PFSK-1 (cell line): ENCODE results near the gene ZW10.

ENCODE experiments used
- FOXP2 ChIP-seq: optimal IDR thresholded peaks from 2 replicates; pipeline ENCODE3; 2011; ENCODE audit warnings: borderline replicate concordance, control low read depth, inconsistent platforms; ENCODE audit not compliant: insufficient read depth; ENCODE audit errors: extremely low read length, extremely low read depth
- POLR2AphosphoS5 ChIP-seq: IDR thresholded peaks from 2 replicates; pipeline ENCODE4 v1.6.1; 2012; ENCODE audit warnings: low read depth, mild to moderate bottlenecking, control low read depth, low read length, moderate library complexity
- REST ChIP-seq, 2 experiments: IDR thresholded peaks; 2 replicates each; pipeline versions ENCODE4 v1.6.1 to v1.8.0; 2011 to 2012; ENCODE audit warnings: low read depth in 2 of 2, low read length in 2 of 2, control low read depth in 1 of 2, inconsistent platforms in 1 of 2, mild to moderate bottlenecking in 1 of 2, moderate library complexity in 1 of 2; ENCODE audit not compliant: insufficient read depth in 1 of 2
- SIN3A ChIP-seq: IDR thresholded peaks from 2 replicates; pipeline ENCODE4 v1.6.1; 2012; ENCODE audit warnings: mild to moderate bottlenecking, low read length, moderate library complexity, borderline replicate concordance; ENCODE audit not compliant: insufficient read depth
- TAF1 ChIP-seq: IDR thresholded peaks from 2 replicates; pipeline ENCODE4 v1.6.1; 2012; ENCODE audit warnings: low read length, control low read depth, borderline replicate concordance; ENCODE audit not compliant: insufficient read depth

The ZW10 gene

GRCh38 chr11:113698515-113698914, 75.0 kb downstream of the ZW10 start:
- TF ChIP-seq REST (IDR thresholded peaks at IDR 0.05; ENCODE audit: insufficient read depth in 1 of 2, low read depth in 2 of 2, low read length in 2 of 2) (no peak), POLR2AphosphoS5 (no peak), FOXP2 (no peak), SIN3A (no peak), TAF1 (no peak)

GRCh38 chr11:113697756-113698407, 75.6 kb downstream of the ZW10 start:
- TF ChIP-seq SIN3A (no peak), TAF1 (no peak), FOXP2 (no peak), POLR2AphosphoS5 (no peak), REST (IDR thresholded peaks at IDR 0.05; ENCODE audit: insufficient read depth in 1 of 2, low read depth in 2 of 2, low read length in 2 of 2) (no peak)

- TF ChIP-seq FOXP2: no peak
Measured at GRCh38 chr11:113697111-113697510, 76.4 kb downstream of the ZW10 start.

- TF ChIP-seq POLR2AphosphoS5 (no peak), REST (IDR thresholded peaks at IDR 0.05; ENCODE audit: insufficient read depth in 1 of 2, low read depth in 2 of 2, low read length in 2 of 2) (no peak), TAF1 (no peak), FOXP2 (no peak), SIN3A (no peak)
Measured at GRCh38 chr11:113695207-113695606, 78.3 kb downstream of the ZW10 start.

GRCh38 chr11:113694390-113694789, 79.1 kb downstream of the ZW10 start:
- TF ChIP-seq REST (IDR thresholded peaks at IDR 0.05; ENCODE audit: insufficient read depth in 1 of 2, low read depth in 2 of 2, low read length in 2 of 2): no peak
- TF ChIP-seq FOXP2: no peak
- no peak for TF ChIP-seq SIN3A
- TF ChIP-seq POLR2AphosphoS5: no peak
- no peak for TF ChIP-seq TAF1
